DND-41 (cell line): Measurements from ENCODE around the gene TLCD3B.

Source experiments
- ATAC-seq: fragments of 200-7000 bp; cut with Tn5 transposase; 3 replicates; pipeline ENCODE4 v1.9.1; 2021; ENCODE audit warnings: low read depth; ENCODE audit not compliant: insufficient read depth
- DNase-seq: peaks from one replicate; pipeline ENCODE4 v3.0.0-alpha.2; 2020
- H2AFZ ChIP-seq: 2 replicates; pipeline ENCODE4 v1.6.0; 2012; ENCODE audit warnings: low read depth, low read length
- H3K27ac ChIP-seq: 2 replicates; pipeline ENCODE4 v1.5.1; 2012; ENCODE audit warnings: low read length, inconsistent platforms
- H3K27me3 ChIP-seq: fragments of 200-600 bp; sonication (generic); 2 replicates; pipeline ENCODE4 v1.6.0; 2012; ENCODE audit warnings: low read length, mild to moderate bottlenecking, inconsistent platforms; ENCODE audit not compliant: insufficient read depth, poor library complexity
- H3K36me3 ChIP-seq: 2 replicates; pipeline ENCODE4 v1.5.1; 2012; ENCODE audit warnings: low read length, inconsistent platforms; ENCODE audit not compliant: insufficient read depth
- H3K4me1 ChIP-seq: 2 replicates; pipeline ENCODE4 v1.5.1; 2012; ENCODE audit warnings: mild to moderate bottlenecking, low read length; ENCODE audit not compliant: insufficient read depth
- H3K4me2 ChIP-seq: 2 replicates; pipeline ENCODE4 v1.6.0; 2012; ENCODE audit warnings: mild to moderate bottlenecking, moderate library complexity, low read length, inconsistent platforms; ENCODE audit not compliant: insufficient read depth
- H3K4me3 ChIP-seq, 2 experiments: fragments of 200-600 bp in 1 of 2; shearing (Covaris generic) in 1 of 2; 2 replicates each; pipeline ENCODE4 v1.5.1; 2012 to 2016; ENCODE audit warnings: inconsistent platforms in 2 of 2, low read length in 2 of 2, mild to moderate bottlenecking in 2 of 2, low read depth in 1 of 2, moderate library complexity in 1 of 2
- H3K79me2 ChIP-seq: 2 replicates; pipeline ENCODE4 v1.6.0; 2012; ENCODE audit warnings: low read length, inconsistent platforms; ENCODE audit not compliant: insufficient read depth
- H3K9ac ChIP-seq: 2 replicates; pipeline ENCODE4 v1.6.0; 2012; ENCODE audit warnings: low read depth, mild to moderate bottlenecking, inconsistent platforms, low read length, moderate library complexity
- H3K9me3 ChIP-seq: 2 replicates; pipeline ENCODE4 v1.5.1; 2012; ENCODE audit warnings: low read length, moderate library complexity, mild to moderate bottlenecking, inconsistent platforms; ENCODE audit not compliant: insufficient read depth, severe bottlenecking
- H4K20me1 ChIP-seq: 2 replicates; pipeline ENCODE4 v1.6.0; 2012; ENCODE audit warnings: low read length; ENCODE audit not compliant: insufficient read depth
- CTCF ChIP-seq: IDR thresholded peaks from 2 replicates; pipeline ENCODE4 v1.5.1; 2012; ENCODE audit warnings: borderline replicate concordance, low read length, moderate library complexity, mild to moderate bottlenecking; ENCODE audit not compliant: poor library complexity, severe bottlenecking; ENCODE audit errors: extremely low read depth
- EZH2 ChIP-seq: IDR thresholded peaks from 3 replicates; pipeline ENCODE4 v1.6.1; 2012; ENCODE audit warnings: borderline replicate concordance, low read depth, mild to moderate bottlenecking, moderate library complexity, low read length, inconsistent platforms; ENCODE audit not compliant: severe bottlenecking

Gene TLCD3B

GRCh38 chr16:29999605-30000004 is 31.5 kb downstream of the TLCD3B start:
- peaks cover 3% of the 10 kb centered on the region; the same call in 1 of the 2 replicates for H4K20me1 ChIP-seq
- no peak overlapping the region for H3K27ac ChIP-seq
- H3K4me3 ChIP-seq = no peak overlapping the region
- peaks cover 22% of the 10 kb centered on the region for H3K4me1 ChIP-seq
- H3K36me3 ChIP-seq = peaks cover 75% of the 10 kb centered on the region
- H3K4me2 ChIP-seq = no peak overlapping the region
- ATAC-seq (no peak), DNase-seq (no peak)
- no peak overlapping the region for H3K9ac ChIP-seq
- TF ChIP-seq EZH2 (no peak), CTCF (no peak)
- H3K27me3 ChIP-seq = no peaks in the 10 kb centered on the region
- H3K9me3 ChIP-seq = no peaks in the 10 kb centered on the region
- no peak overlapping the region for H2AFZ ChIP-seq
- H3K79me2 ChIP-seq = peaks cover 35% of the 10 kb centered on the region

DNA sequence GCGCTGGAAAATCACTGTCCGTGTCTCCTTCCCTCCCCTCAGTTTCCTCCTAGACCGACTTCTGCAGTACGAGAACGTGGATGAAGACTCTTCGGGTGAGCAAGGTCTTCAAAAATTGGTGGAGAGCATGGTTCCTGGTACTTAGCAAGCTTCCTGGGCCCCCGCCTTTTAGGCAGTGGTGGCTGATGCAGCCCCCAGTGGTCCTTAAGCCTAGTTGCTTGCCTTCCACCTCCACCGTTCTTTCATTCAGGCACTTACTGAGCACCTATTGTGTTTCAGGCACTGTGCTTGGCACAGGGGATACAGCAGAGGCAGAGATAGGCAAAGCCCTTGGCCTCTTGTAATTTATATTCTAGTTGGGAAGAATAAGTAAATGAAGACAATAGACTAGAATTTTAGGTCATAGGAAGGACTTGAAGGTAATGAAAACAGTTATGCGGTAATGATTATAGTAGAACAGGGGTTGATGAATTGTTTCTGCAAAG is 34.3 kb downstream of the TLCD3B start:
- H2AFZ ChIP-seq = peak overlapping the region; percentile 96
- ATAC-seq (no peak), DNase-seq (peak; percentile 34)
- peaks cover 3% of the 10 kb centered on the region; the same call in 1 of the 2 replicates for H4K20me1 ChIP-seq
- TF ChIP-seq CTCF = peak; percentile 33
- no peak for TF ChIP-seq EZH2
- H3K4me3 ChIP-seq = peak overlapping the region; percentile 77 to 96
- no peaks in the 10 kb centered on the region for H3K27me3 ChIP-seq
- peaks cover 72% of the 10 kb centered on the region for H3K36me3 ChIP-seq
- peaks cover 47% of the 10 kb centered on the region for H3K79me2 ChIP-seq
- H3K9me3 ChIP-seq = no peaks in the 10 kb centered on the region
- H3K4me1 ChIP-seq = peaks cover 37% of the 10 kb centered on the region
- H3K4me2 ChIP-seq = peak overlapping the region; percentile 91
- peak overlapping the region; percentile 84 for H3K9ac ChIP-seq
- peak overlapping the region; percentile 98 for H3K27ac ChIP-seq

DNA sequence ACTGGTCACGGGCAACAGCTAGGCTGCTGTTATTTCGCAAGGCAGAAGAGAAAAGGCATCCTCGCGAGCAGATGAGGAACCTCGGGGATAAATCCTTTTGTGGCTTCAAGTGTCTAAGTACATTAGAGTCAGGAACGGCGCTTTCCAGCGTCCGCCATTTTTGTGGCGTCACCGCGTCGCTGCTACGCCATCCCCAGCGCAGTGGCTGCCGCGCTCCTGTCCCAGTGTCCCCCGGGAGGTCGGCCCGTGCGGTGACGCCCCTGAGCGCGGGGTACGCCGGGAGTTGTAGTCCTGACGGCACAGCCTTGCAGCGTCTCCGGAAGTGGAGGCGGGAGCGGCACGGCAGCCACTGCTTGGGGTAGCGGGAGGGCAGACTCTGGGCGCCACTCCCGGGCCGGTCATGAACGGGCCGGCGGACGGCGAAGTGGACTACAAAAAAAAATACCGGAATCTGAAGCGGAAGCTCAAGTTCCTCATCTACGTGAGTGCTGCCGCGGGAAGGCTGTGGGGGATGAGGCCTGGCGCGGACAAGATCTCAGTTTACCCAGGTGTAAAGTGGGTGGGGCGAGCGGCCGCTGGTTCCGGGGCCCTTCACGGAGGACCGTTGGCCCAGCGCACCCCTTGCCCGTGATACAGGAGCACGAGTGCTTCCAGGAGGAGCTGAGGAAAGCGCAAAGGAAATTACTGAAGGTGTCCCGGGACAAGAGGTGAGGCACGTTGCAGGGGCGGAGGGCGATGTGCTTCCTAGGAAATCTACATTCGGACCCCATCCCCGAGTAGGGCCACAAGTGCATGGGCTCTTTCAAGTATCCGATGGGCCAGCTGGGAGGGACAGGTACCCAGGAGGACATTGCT is 34.9 kb downstream of the TLCD3B start, which contains the start of gene INO80E:
Gene INO80E (plus strand): TSS at position 331 of the 855 bp plus-strand sequence. CDS start 70 bp downstream, at position 401.
- peak within 1 kb of the TSS; percentile 84 for H3K9ac ChIP-seq
- TF ChIP-seq EZH2 = no peak
- peak; percentile 2 for TF ChIP-seq CTCF
- peak within 1 kb of the TSS; percentile 77 to 96 for H3K4me3 ChIP-seq
- H3K27ac ChIP-seq = peak within 1 kb of the TSS; percentile 98
- H3K4me2 ChIP-seq = peak within 1 kb of the TSS; percentile 91
- ATAC-seq (peak; percentile 93), DNase-seq (peak; percentile 99)
- H3K79me2 ChIP-seq = peaks cover 47% of the 10 kb centered on the region
- H4K20me1 ChIP-seq = 0 out of 2 replicates have a peak, but pooled peaks cover 3% of the 10 kb centered on the region
- peak within 1 kb of the TSS; percentile 96 for H2AFZ ChIP-seq
- H3K4me1 ChIP-seq = peaks cover 37% of the 10 kb centered on the region
- H3K36me3 ChIP-seq = peaks cover 72% of the 10 kb centered on the region
- no peaks in the 10 kb centered on the region for H3K9me3 ChIP-seq
- no peaks in the 10 kb centered on the region for H3K27me3 ChIP-seq
